ENCODE measurements around the gene TMEM184C. TPM values are rescaled to one million over a fixed set of nuclear protein-coding genes. Genes with fewer than 3 reads are reported as not detected.

The TMEM184C gene
- total RNA-seq, 2 donors from 2014 or later, result 15.8 to 20.8 TPM

DNA sequence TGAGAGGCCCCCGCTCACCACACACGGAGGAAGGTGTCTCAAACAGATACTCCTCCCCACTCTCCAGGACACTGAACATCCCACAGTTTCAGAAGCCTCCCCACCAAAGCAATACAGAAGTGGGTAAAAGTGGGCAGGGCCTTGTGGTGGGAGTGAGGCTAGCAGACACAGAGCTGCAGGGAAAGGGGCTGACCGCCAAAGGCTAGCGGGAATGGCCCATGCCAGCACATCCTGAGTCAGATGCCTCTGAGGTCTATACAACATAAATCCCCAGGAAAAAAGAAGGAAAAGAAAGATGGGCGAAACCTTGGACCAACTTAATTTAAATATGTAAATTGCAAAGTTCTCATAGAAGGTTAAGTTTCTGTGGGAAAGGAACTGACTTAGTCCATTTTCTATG lies 92.8 kb downstream of the TMEM184C start:
- 88 to 96% methylated on average over 3 to 5 of the region's 5 CpGs for WGBS, 2 donors
- ATAC-seq, result no peak

DNA sequence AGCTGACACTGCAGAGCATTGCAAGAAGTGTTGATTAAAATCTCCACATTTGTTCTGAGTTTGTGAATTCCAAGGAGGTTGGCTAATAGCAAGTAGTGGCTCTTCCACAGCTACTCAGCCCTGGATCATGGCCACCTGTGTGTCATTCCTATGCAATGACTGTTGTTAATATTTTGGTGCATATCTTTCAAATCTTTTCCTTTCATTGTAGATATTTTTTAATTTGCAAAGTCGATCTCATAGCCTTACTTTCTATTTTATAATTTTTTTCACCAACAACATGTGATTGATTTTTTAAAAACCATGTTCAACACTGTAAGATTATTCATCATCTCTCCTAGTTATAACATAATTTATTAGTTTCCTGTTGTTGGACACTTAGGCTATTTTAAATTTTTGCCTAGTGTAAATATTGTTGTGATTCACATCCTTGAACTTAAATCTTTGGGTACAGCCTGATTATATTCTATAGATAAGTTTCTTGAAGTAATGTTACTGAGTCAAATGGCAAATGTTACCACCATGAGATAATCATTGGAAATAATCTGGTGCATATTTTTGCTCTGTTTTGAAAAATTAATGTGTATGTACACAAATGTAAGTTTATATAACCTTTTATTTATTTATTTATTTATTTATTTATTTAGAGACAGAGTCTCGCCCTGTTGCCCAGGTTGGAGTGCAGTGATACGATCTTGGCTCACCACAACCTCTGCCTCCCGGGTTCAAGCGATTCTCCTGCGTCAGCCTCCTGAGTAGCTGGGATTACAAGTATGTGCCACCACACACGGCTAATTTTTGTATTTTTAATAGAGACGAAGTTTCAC lies 97.6 kb downstream of the TMEM184C start:
- Histone ChIP-seq H3K27me3 (no peaks in the 10 kb centered on the region), H3K36me3 (replicated peaks in 1 of 2; ENCODE audit: insufficient read depth in 1 of 2, low read depth in 2 of 2) (no peaks in the 10 kb centered on the region), H3K9me3 (no peaks in the 10 kb centered on the region), H3K4me1 (no peaks in the 10 kb centered on the region), H3K4me3 (no peak overlapping the region), H3K27ac (no peak overlapping the region)
- ATAC-seq (no peak), DNase-seq (peak in 2 of 4 donors; percentile 18 to 24)
- no peak for TF ChIP-seq POLR2A (IDR thresholded peaks at IDR 0.05)
- TF ChIP-seq, protein P1, sequence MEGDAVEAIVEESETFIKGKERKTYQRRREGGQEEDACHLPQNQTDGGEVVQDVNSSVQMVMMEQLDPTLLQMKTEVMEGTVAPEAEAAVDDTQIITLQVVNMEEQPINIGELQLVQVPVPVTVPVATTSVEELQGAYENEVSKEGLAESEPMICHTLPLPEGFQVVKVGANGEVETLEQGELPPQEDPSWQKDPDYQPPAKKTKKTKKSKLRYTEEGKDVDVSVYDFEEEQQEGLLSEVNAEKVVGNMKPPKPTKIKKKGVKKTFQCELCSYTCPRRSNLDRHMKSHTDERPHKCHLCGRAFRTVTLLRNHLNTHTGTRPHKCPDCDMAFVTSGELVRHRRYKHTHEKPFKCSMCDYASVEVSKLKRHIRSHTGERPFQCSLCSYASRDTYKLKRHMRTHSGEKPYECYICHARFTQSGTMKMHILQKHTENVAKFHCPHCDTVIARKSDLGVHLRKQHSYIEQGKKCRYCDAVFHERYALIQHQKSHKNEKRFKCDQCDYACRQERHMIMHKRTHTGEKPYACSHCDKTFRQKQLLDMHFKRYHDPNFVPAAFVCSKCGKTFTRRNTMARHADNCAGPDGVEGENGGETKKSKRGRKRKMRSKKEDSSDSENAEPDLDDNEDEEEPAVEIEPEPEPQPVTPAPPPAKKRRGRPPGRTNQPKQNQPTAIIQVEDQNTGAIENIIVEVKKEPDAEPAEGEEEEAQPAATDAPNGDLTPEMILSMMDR (IDR thresholded peaks at IDR 0.05), result no peak
- intact Hi-C loops (cut with DNase I), result no loop called here
- WGBS, 2 donors, result 85 to 87% methylated on average over 8 of the region's 8 CpGs

More for the DNA sequence above, 92.8 kb downstream of the TMEM184C start:
- DNase-seq, result no peak
- no peaks in the 10 kb centered on the region for H3K36me3 ChIP-seq (replicated peaks in 1 of 2; ENCODE audit: insufficient read depth in 1 of 2, low read depth in 2 of 2)
- H3K27me3 ChIP-seq, result no peaks in the 10 kb centered on the region
- H3K27ac ChIP-seq, result no peak overlapping the region
- H3K9me3 ChIP-seq, result no peaks in the 10 kb centered on the region
- TF ChIP-seq POLR2A (IDR thresholded peaks at IDR 0.05), result no peak
- TF ChIP-seq, protein P1 (IDR thresholded peaks at IDR 0.05), result no peak
- intact Hi-C loops (cut with DNase I), result loop anchor here (5.0 kb wide), 1 partner anchor 152 kb away; no protein-coding TSS in a partner anchor
- H3K4me1 ChIP-seq, result peaks cover 3% of the 10 kb centered on the region
- no peak overlapping the region for H3K4me3 ChIP-seq

DNA sequence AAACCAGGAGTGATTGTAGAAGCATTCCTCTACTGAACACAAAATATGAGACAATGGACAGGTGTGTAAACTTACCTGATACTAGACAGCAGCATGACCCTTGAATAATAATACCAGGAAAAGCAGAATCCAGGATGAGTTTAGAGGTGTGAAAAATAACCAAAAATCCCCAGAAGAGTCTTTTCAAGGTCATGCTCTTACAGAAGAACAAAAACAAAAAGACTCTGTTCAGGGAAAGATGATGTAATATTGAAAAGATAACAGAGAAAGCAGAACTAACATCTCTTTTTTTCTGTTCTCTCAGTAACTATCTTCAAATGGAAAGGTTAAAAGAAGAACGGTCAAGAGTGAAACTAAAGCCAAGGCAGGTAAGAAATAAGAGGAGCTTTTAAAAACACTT lies 100.7 kb downstream of the TMEM184C start:
- Histone ChIP-seq H3K27me3 (no peaks in the 10 kb centered on the region), H3K27ac (no peak overlapping the region), H3K4me3 (no peak overlapping the region), H3K4me1 (no peaks in the 10 kb centered on the region), H3K36me3 (replicated peaks in 1 of 2; ENCODE audit: insufficient read depth in 1 of 2, low read depth in 2 of 2) (no peaks in the 10 kb centered on the region), H3K9me3 (no peaks in the 10 kb centered on the region)
- WGBS, 2 donors, result 45 to 47% methylated on average over 1 of the region's 1 CpG
- TF ChIP-seq, protein P1 (IDR thresholded peaks at IDR 0.05), result no peak
- no peak for TF ChIP-seq POLR2A (IDR thresholded peaks at IDR 0.05)
- no peak for ATAC-seq
- DNase-seq, result no peak
- intact Hi-C loops (cut with DNase I), result no loop called here

Other genes with a start within 250 kb of the TMEM184C start
- 1 to 10 TPM; 1.3 TPM for gene EDNRA, start 136.3 kb upstream of the TMEM184C start, total RNA-seq
- 1 to 10 TPM; 3.0 to 5.7 TPM for gene PRMT9, start 66.8 kb downstream of the TMEM184C start, total RNA-seq
- gene ARHGAP10, start 114.7 kb downstream of the TMEM184C start, total RNA-seq, result 10 to 100 TPM; 23.9 to 28.7 TPM

Measured in body of pancreas (tissue), 4 donors.